SK-N-SH treated with all-trans-retinoic acid at 6 μM for 48 hours (cell line): ENCODE measurements around the gene CBLIF.
A peak's percentile ranks its signal among the peaks of the same experiment; 100 is the strongest.
"Not testable (repeated sequence)": the region's sequence is repeated elsewhere in the genome, so short reads cannot be mapped to it uniquely, and the experiment has no call there.

ENCODE experiments used
- ATAC-seq: fragments of 200-7000 bp; cut with Tn5 transposase; 3 replicates; pipeline ENCODE4 v1.9.1; 2020; ENCODE audit warnings: mild to moderate bottlenecking, moderate library complexity
- ARNTL ChIP-seq: fragments of 450-650 bp; formaldehyde crosslinking; IDR thresholded peaks from 2 replicates; pipeline ENCODE4 v1.5.0; 2020; ENCODE audit warnings: low read depth, mild to moderate bottlenecking, moderate library complexity, borderline replicate concordance
- CREB5 ChIP-seq: fragments of 250-450 bp; sonication (Bioruptor Pico); IDR thresholded peaks from 2 replicates; pipeline ENCODE4 v1.5.1; 2020; ENCODE audit warnings: low read depth, mild to moderate bottlenecking, moderate library complexity
- CSDC2 ChIP-seq: fragments of 250-450 bp; sonication (Bioruptor Pico); IDR thresholded peaks from 2 replicates; pipeline ENCODE4 v1.5.0; 2020; ENCODE audit warnings: mild to moderate bottlenecking, moderate library complexity
- CSRNP3 ChIP-seq: fragments of 250-450 bp; sonication (Bioruptor Pico); IDR thresholded peaks from 2 replicates; pipeline ENCODE4 v1.5.1; 2021; ENCODE audit warnings: mild to moderate bottlenecking, moderate library complexity
- GLIS3 ChIP-seq: fragments of 250-450 bp; sonication (Bioruptor Pico); IDR thresholded peaks from 2 replicates; pipeline ENCODE4 v1.5.0; 2020; ENCODE audit warnings: mild to moderate bottlenecking, moderate library complexity
- ISL1 ChIP-seq: fragments of 250-450 bp; sonication (Bioruptor Pico); IDR thresholded peaks from 2 replicates; pipeline ENCODE4 v2.1.2; 2022; ENCODE audit warnings: mild to moderate bottlenecking, moderate library complexity
- PATZ1 ChIP-seq: fragments of 250-450 bp; sonication (Bioruptor Pico); IDR thresholded peaks from 2 replicates; pipeline ENCODE4 v1.8.0; 2020; ENCODE audit warnings: mild to moderate bottlenecking, moderate library complexity, borderline replicate concordance
- POU6F1 ChIP-seq: fragments of 250-450 bp; sonication (Bioruptor Pico); IDR thresholded peaks from 2 replicates; pipeline ENCODE4 v1.8.0; 2021; ENCODE audit warnings: low read depth, mild to moderate bottlenecking, moderate library complexity, borderline replicate concordance
- PPARA ChIP-seq: fragments of 250-450 bp; sonication (Bioruptor Pico); IDR thresholded peaks from 2 replicates; pipeline ENCODE4 v1.5.0; 2020; ENCODE audit warnings: mild to moderate bottlenecking, borderline replicate concordance
- RARB ChIP-seq: fragments of 250-450 bp; sonication (Bioruptor Pico); IDR thresholded peaks from 2 replicates; pipeline ENCODE4 v1.8.0; 2021; ENCODE audit warnings: mild to moderate bottlenecking, moderate library complexity
- SNAI2 ChIP-seq: fragments of 250-450 bp; sonication (Bioruptor Pico); IDR thresholded peaks from 2 replicates; pipeline ENCODE4 v1.5.0; 2020; ENCODE audit warnings: mild to moderate bottlenecking, moderate library complexity
- TCF4 ChIP-seq: fragments of 250-450 bp; sonication (Bioruptor Pico); IDR thresholded peaks from 2 replicates; pipeline ENCODE4 v1.8.0; 2021; ENCODE audit warnings: mild to moderate bottlenecking, moderate library complexity, borderline replicate concordance
- TOX ChIP-seq: fragments of 250-450 bp; sonication (Bioruptor Pico); IDR thresholded peaks from 2 replicates; pipeline ENCODE4 v1.8.0; 2021; ENCODE audit warnings: mild to moderate bottlenecking, moderate library complexity, borderline replicate concordance
- TSHZ2 ChIP-seq: fragments of 250-450 bp; sonication (Bioruptor Pico); IDR thresholded peaks from 2 replicates; pipeline ENCODE4 v1.5.0; 2020; ENCODE audit warnings: mild to moderate bottlenecking, moderate library complexity
- ZC3H10 ChIP-seq: fragments of 250-450 bp; sonication (Bioruptor Pico); IDR thresholded peaks from 2 replicates; pipeline ENCODE4 v1.5.1; 2021; ENCODE audit warnings: mild to moderate bottlenecking, moderate library complexity
- ZFP30 ChIP-seq: fragments of 450-650 bp; formaldehyde crosslinking; IDR thresholded peaks from 2 replicates; pipeline ENCODE4 v1.5.0; 2022; ENCODE audit warnings: mild to moderate bottlenecking, moderate library complexity
- ZNF565 ChIP-seq: fragments of 450-650 bp; formaldehyde crosslinking; conservative IDR thresholded peaks from 2 replicates; pipeline ENCODE4 v1.5.0; 2020; ENCODE audit warnings: low read depth, mild to moderate bottlenecking, moderate library complexity
- ZNF8 ChIP-seq: fragments of 450-650 bp; formaldehyde crosslinking; IDR thresholded peaks from 2 replicates; pipeline ENCODE4 v1.5.0; 2020; ENCODE audit warnings: mild to moderate bottlenecking, moderate library complexity

Gene CBLIF

GRCh38 chr11:59787255-59787588, 58.1 kb downstream of the CBLIF start:
- ATAC-seq, result peak; percentile 66
- TF ChIP-seq TCF4 (CRISPR knock-in tag), result no peak
- TF ChIP-seq ZNF565 (CRISPR knock-in tag), result no peak
- TF ChIP-seq PATZ1 (CRISPR knock-in tag), result no peak
- no peak for TF ChIP-seq ISL1 (CRISPR knock-in tag)
- no peak for TF ChIP-seq RARB (CRISPR knock-in tag)
- no peak for TF ChIP-seq ZFP30 (CRISPR knock-in tag)
- TF ChIP-seq SNAI2 (CRISPR knock-in tag), result no peak
- TF ChIP-seq CSDC2 (CRISPR knock-in tag), result no peak
- no peak for TF ChIP-seq CSRNP3 (CRISPR knock-in tag)
- no peak for TF ChIP-seq PPARA (CRISPR knock-in tag)
- no peak for TF ChIP-seq ARNTL (CRISPR knock-in tag)
- TF ChIP-seq TSHZ2 (CRISPR knock-in tag), result no peak
- no peak for TF ChIP-seq ZC3H10 (CRISPR knock-in tag)
- TF ChIP-seq POU6F1, result no peak
- TF ChIP-seq GLIS3 (CRISPR knock-in tag), result no peak
- TF ChIP-seq TOX, result no peak

GRCh38 chr11:59785818-59786217, 59.5 kb downstream of the CBLIF start:
- ATAC-seq, result no peak
- TF ChIP-seq TCF4 (CRISPR knock-in tag), result no peak
- TF ChIP-seq PATZ1 (CRISPR knock-in tag), result no peak
- TF ChIP-seq ZFP30 (CRISPR knock-in tag), result no peak
- no peak for TF ChIP-seq ARNTL (CRISPR knock-in tag)
- no peak for TF ChIP-seq SNAI2 (CRISPR knock-in tag)
- no peak for TF ChIP-seq ZNF8 (CRISPR knock-in tag)
- TF ChIP-seq CREB5 (CRISPR knock-in tag), result no peak
- no peak for TF ChIP-seq ISL1 (CRISPR knock-in tag)
- TF ChIP-seq, all 23 proteins: peak for 0

- ATAC-seq, result not testable (repeated sequence)
Measured at GRCh38 chr11:59784441-59784840, 60.9 kb downstream of the CBLIF start.
